CD8-positive, alpha-beta memory T cell (primary cell): ENCODE results near the gene PRPF40A. TPM values are rescaled to one million over a fixed set of nuclear protein-coding genes. Genes with fewer than 3 reads are reported as not detected.

Experiments
- CTCF ChIA-PET: fragments of 350-600 bp; sonication (Branson Sonifier 250); formaldehyde crosslinking; loops from one replicate; lab custom pipeline; 2021; ENCODE audit warnings: antibody characterized with exemption; lab: Charles Lee
- POLR2A ChIA-PET: fragments of 350-600 bp; sonication (Branson Sonifier 250); formaldehyde crosslinking; loops from one replicate; lab custom pipeline; 2021; ENCODE audit warnings: antibody characterized with exemption; lab: Charles Lee
- DNase-seq, 5 donors: peaks; one replicate each; pipeline versions ENCODE4 v3.0.0 to v3.0.0-alpha.2; 2020 to 2022; ENCODE audit warnings: mixed read lengths in 1 of 5
- H3K27ac ChIP-seq: one replicate; pipeline ENCODE4 v1.7.0; 2013; ENCODE audit warnings: low read depth, mild to moderate bottlenecking, low read length, moderate library complexity
- H3K27me3 ChIP-seq: 2 replicates; pipeline ENCODE4 v1.7.0; 2013; ENCODE audit warnings: low read length, mild to moderate bottlenecking; ENCODE audit not compliant: insufficient read depth, poor library complexity, severe bottlenecking
- H3K36me3 ChIP-seq: 2 replicates; pipeline ENCODE4 v1.7.0; 2013; ENCODE audit warnings: mild to moderate bottlenecking, low read length, moderate library complexity; ENCODE audit not compliant: insufficient read depth
- H3K4me1 ChIP-seq: 2 replicates; pipeline ENCODE4 v1.7.0; 2013; ENCODE audit warnings: mild to moderate bottlenecking, low read length, moderate library complexity; ENCODE audit not compliant: insufficient read depth
- H3K4me3 ChIP-seq: 2 replicates; pipeline ENCODE4 v1.7.0; 2013; ENCODE audit warnings: mild to moderate bottlenecking, low read length
- H3K9me3 ChIP-seq: 2 replicates; pipeline ENCODE4 v1.7.0; 2013; ENCODE audit warnings: mild to moderate bottlenecking, low read length
- H3K27ac Mint-ChIP-seq, 8 donors: one replicate each; pipeline ENCODE4 v1.8.0; 2020 to 2021; ENCODE audit warnings: mixed read lengths in 8 of 8, mild to moderate bottlenecking in 6 of 8, inconsistent platforms in 3 of 8, moderate library complexity in 3 of 8
- H3K27me3 Mint-ChIP-seq, 2 donors: one replicate each; pipeline ENCODE4 v1.8.0; 2020 to 2021; ENCODE audit warnings: mixed read lengths in 2 of 2, mild to moderate bottlenecking in 1 of 2, moderate library complexity in 1 of 2
- H3K36me3 Mint-ChIP-seq, 3 donors: one replicate each; pipeline ENCODE4 v1.8.0; 2020 to 2021; ENCODE audit warnings: mixed read lengths in 3 of 3, inconsistent platforms in 1 of 3, mild to moderate bottlenecking in 1 of 3
- H3K4me1 Mint-ChIP-seq, 3 donors: one replicate each; pipeline ENCODE4 v1.8.0; 2020 to 2021; ENCODE audit warnings: mixed read lengths in 3 of 3, inconsistent platforms in 1 of 3, mild to moderate bottlenecking in 1 of 3
- H3K4me3 Mint-ChIP-seq, 7 donors: one replicate each; pipeline ENCODE4 v1.8.0; 2020 to 2021; ENCODE audit warnings: mixed read lengths in 7 of 7, mild to moderate bottlenecking in 6 of 7, moderate library complexity in 4 of 7, inconsistent platforms in 2 of 7
- H3K9me3 Mint-ChIP-seq, 5 donors: one replicate each; pipeline ENCODE4 v1.8.0; 2020 to 2022; ENCODE audit warnings: mixed read lengths in 5 of 5, mild to moderate bottlenecking in 3 of 5, moderate library complexity in 2 of 5, inconsistent platforms in 1 of 5
- polyA plus RNA-seq: library from polyadenylated mRNA; unstranded; fragments of 300-500 nt; fragmentation: Illumina TruSeq; gene quantifications from one replicate; pipeline ENCODE4 v1.2.3, GENCODE V29; 2021
- total RNA-seq, 2 experiments: library from RNA; stranded (reverse); gene quantifications; one replicate each; pipeline ENCODE4 v1.2.3, GENCODE V29; 2021

The PRPF40A gene
- total and polyA plus RNA-seq, 3 experiments from 2014 or later, result 136 to 146 (median 138) TPM

DNA sequence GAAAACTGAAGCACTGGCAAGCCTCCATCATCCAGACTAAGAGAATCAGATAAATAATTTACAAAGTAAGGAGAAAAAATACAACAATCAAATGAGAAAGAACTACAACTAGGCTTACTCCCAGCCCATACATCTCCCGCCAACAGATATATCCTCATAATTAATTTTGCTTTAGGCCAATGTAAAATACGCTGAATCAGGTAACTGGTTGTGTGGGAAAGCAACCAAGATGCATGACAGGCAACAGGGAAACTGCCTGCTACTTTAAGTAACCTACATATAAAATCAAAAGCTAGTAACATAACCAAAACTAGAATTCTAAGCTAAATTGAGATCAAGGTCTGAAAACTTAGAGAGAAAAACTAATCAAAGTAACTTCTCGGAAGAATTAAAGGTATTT lies 21.5 kb downstream of the PRPF40A start:
- Histone ChIP-seq H3K36me3 (no peaks in the 10 kb centered on the region), H3K27me3 (no peaks in the 10 kb centered on the region), H3K4me3 (no peak overlapping the region), H3K27ac (no peak overlapping the region), H3K9me3 (no peaks in the 10 kb centered on the region), H3K4me1 (peaks cover 15% of the 10 kb centered on the region)
- ChIA-PET CTCF (no interaction called here), POLR2A (interaction anchor here (1.0 kb wide), 1 partner anchor 21 kb away, joined by 3 read pairs; the partner anchor contains the start of gene PRPF40A)
- no peaks in the 10 kb centered on the region for H3K9me3 Mint-ChIP-seq
- H3K27me3 Mint-ChIP-seq, result no peaks in the 10 kb centered on the region
- H3K27ac Mint-ChIP-seq, result peak overlapping the region in 1 of 8 donors; percentile 83
- H3K4me3 Mint-ChIP-seq, result peak overlapping the region in 1 of 7 donors; percentile 27
- peaks cover 0 to 34% (median 8%) of the 10 kb centered on the region in 3 donors for H3K36me3 Mint-ChIP-seq
- no peak for DNase-seq
- peaks cover 46 to 86% (median 79%) of the 10 kb centered on the region in 3 donors for H3K4me1 Mint-ChIP-seq

DNA sequence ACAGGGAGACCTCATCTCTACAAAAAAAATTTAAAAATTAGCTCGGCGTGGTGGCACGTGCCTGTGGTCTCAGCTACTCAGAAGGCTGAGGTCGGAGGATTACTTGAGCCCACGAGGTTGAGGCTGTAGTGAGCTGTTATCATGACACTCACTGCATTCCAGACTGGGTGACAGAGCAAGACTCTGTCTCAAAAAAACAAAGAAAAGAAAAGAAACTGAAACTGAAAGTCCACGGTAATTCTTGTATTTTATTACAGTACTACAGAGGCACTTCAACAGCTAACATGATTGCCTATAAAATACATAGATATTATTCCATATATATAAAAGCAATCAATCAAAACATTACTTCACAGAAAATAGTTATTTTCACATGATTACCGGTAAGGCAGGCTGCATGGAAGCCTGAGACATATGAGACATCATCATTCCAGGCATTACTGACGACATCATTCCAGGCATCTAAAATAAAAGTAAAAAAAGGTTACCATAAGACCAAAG lies 23.1 kb downstream of the PRPF40A start:
- Histone ChIP-seq H3K4me1 (peaks cover 15% of the 10 kb centered on the region), H3K27me3 (no peaks in the 10 kb centered on the region), H3K36me3 (no peaks in the 10 kb centered on the region), H3K4me3 (no peak overlapping the region), H3K9me3 (no peaks in the 10 kb centered on the region), H3K27ac (peak overlapping the region; percentile 49)
- DNase-seq, result peak; percentile 7 to 53 (median 10)
- CTCF ChIA-PET, result interaction anchor here (0.8 kb wide), 1 partner anchor 14 kb away, joined by 4 read pairs; no protein-coding TSS in a partner anchor
- peak overlapping the region; percentile 74 to 90 (median 87) for H3K4me3 Mint-ChIP-seq
- H3K27me3 Mint-ChIP-seq, result no peaks in the 10 kb centered on the region
- POLR2A ChIA-PET, result interaction anchor here (0.6 kb wide), 1 partner anchor 16 kb away, joined by 12 read pairs; no protein-coding TSS in a partner anchor
- no peaks in the 10 kb centered on the region for H3K9me3 Mint-ChIP-seq
- peaks cover 36 to 72% (median 67%) of the 10 kb centered on the region in 3 donors for H3K4me1 Mint-ChIP-seq
- H3K27ac Mint-ChIP-seq, result peak overlapping the region; percentile 83 to 97 (median 93)
- peaks cover 0 to 32% (median 8%) of the 10 kb centered on the region in 3 donors for H3K36me3 Mint-ChIP-seq

DNA sequence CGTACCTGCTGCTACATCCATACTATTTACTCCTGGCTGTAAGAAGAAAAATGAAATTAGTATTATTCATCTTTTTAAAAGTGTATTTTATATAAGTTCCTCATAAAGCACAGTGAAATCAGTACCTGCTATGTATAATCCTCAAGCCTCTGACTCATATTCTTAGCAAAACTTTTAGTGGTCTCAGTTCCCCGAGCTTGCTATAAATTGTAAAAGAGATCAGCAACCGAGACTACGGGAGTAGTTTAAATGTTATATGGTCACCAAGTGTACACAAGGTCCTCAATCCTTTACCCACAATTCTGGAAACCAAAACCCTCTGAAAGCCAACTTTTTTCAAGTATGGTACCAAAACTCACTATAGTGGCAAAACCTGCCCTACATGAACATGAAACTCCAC lies 24.2 kb downstream of the PRPF40A start:
- ChIA-PET POLR2A (no interaction called here), CTCF (no interaction called here)
- Histone ChIP-seq H3K9me3 (no peaks in the 10 kb centered on the region), H3K36me3 (no peaks in the 10 kb centered on the region), H3K27ac (no peak overlapping the region), H3K4me3 (no peak overlapping the region), H3K4me1 (peaks cover 15% of the 10 kb centered on the region), H3K27me3 (no peaks in the 10 kb centered on the region)
- no peak for DNase-seq
- no peaks in the 10 kb centered on the region for H3K9me3 Mint-ChIP-seq
- H3K27me3 Mint-ChIP-seq, result no peaks in the 10 kb centered on the region
- H3K4me3 Mint-ChIP-seq, result peak overlapping the region in 3 of 7 donors; percentile 13 to 36 (median 23)
- H3K27ac Mint-ChIP-seq, result peak overlapping the region in 7 of 8 donors; percentile 23 to 83 (median 53)
- H3K36me3 Mint-ChIP-seq, result peaks cover 0 to 42% (median 8%) of the 10 kb centered on the region in 3 donors
- H3K4me1 Mint-ChIP-seq, result peaks cover 32 to 67% (median 60%) of the 10 kb centered on the region in 3 donors

DNA sequence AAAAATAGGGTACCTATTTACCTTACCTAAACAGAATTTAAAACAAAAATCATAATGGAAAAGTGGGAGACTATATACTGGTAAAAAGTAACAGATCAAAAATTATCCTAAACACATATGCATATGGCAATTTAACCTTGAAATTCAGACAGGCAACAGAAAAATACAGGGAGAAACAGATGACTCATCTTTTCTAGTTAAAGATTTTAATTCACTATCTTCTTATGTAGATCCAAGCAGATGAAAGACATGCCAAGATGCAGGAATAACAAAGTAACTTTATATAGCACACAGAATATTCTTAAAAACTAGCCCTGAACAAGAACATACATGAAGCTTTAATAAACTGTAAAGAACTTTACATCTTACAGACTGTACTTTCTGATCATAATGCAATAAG lies 30.9 kb downstream of the PRPF40A start:
- H3K27me3 Mint-ChIP-seq, result no peaks in the 10 kb centered on the region
- peaks cover 0 to 43% (median 14%) of the 10 kb centered on the region in 3 donors for H3K36me3 Mint-ChIP-seq

DNA sequence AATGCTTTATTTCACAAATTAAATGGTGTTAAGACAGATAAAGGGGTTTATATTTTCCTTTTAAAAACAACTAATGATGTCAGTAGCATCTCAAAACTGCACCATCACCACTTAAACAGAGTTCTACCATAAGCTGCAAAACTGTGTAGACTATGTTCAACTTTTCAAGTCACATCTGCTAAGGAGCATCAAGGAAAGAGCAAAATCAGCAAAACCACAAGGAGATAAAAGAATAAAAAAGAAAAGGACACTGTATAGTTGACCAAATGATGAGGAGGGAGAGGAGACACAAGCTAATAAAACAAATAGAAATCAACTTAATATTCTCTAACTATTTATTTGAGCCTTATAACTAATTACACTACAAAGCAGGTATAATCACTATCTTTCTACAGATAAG lies 33.9 kb downstream of the PRPF40A start:
- ChIA-PET CTCF (no interaction called here), POLR2A (no interaction called here)
- peaks cover 17% of the 10 kb centered on the region for H3K36me3 ChIP-seq
- no peak overlapping the region for H3K4me3 ChIP-seq
- H3K27me3 ChIP-seq, result no peaks in the 10 kb centered on the region
- no peaks in the 10 kb centered on the region for H3K9me3 Mint-ChIP-seq
- no peak for DNase-seq
- H3K4me3 Mint-ChIP-seq, result no peak overlapping the region
- no peaks in the 10 kb centered on the region for H3K27me3 Mint-ChIP-seq
- peak overlapping the region in 2 of 8 donors; percentile 25 to 89 for H3K27ac Mint-ChIP-seq
- peaks cover 26 to 53% (median 48%) of the 10 kb centered on the region in 3 donors for H3K4me1 Mint-ChIP-seq
- H3K4me1 ChIP-seq, result no peaks in the 10 kb centered on the region
- H3K27ac ChIP-seq, result no peak overlapping the region
- H3K9me3 ChIP-seq, result no peaks in the 10 kb centered on the region
- H3K36me3 Mint-ChIP-seq, result peaks cover 7 to 53% (median 16%) of the 10 kb centered on the region in 3 donors

More for the DNA sequence above, 30.9 kb downstream of the PRPF40A start:
- ChIA-PET POLR2A (no interaction called here), CTCF (no interaction called here)
- DNase-seq, result no peak
- Histone ChIP-seq H3K4me1 (no peaks in the 10 kb centered on the region), H3K9me3 (no peaks in the 10 kb centered on the region), H3K36me3 (peaks cover 4% of the 10 kb centered on the region), H3K27me3 (no peaks in the 10 kb centered on the region), H3K4me3 (no peak overlapping the region), H3K27ac (no peak overlapping the region)
- Mint-ChIP-seq H3K4me1 (peaks cover 25 to 61% (median 57%) of the 10 kb centered on the region in 3 donors), H3K4me3 (no peak overlapping the region), H3K27ac (no peak overlapping the region), H3K9me3 (no peaks in the 10 kb centered on the region)

DNA sequence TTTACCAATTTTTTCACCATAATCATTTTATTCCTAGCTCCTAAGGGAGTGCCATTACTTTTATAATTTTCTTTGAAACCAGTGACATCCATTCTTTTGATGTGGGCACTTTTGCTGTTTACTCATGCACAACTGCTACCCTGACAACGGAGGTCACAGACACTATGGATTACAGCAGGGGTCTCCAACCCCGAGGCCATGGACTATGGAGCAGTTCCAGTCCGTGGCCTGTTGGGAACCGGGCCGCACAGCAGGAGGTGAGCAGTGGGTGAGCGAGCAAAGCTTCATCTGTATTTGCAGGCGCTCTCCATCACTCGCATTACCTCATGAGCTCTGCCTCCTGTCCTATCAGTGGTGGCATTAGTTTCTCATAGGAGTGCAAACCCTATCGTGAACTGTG lies 34.6 kb downstream of the PRPF40A start:
- no peak overlapping the region for H3K4me3 Mint-ChIP-seq
- H3K27ac Mint-ChIP-seq, result no peak overlapping the region
- no peaks in the 10 kb centered on the region for H3K27me3 ChIP-seq
- peaks cover 7 to 54% (median 16%) of the 10 kb centered on the region in 3 donors for H3K36me3 Mint-ChIP-seq
- DNase-seq, result no peak
- ChIA-PET POLR2A (no interaction called here), CTCF (interaction anchor here (0.8 kb wide), 1 partner anchor 8 kb away, joined by 3 read pairs; no protein-coding TSS in a partner anchor)
- H3K4me3 ChIP-seq, result no peak overlapping the region
- H3K9me3 Mint-ChIP-seq, result no peaks in the 10 kb centered on the region
- H3K4me1 Mint-ChIP-seq, result peaks cover 26 to 51% (median 48%) of the 10 kb centered on the region in 3 donors
- H3K36me3 ChIP-seq, result peaks cover 17% of the 10 kb centered on the region
- H3K27me3 Mint-ChIP-seq, result no peaks in the 10 kb centered on the region
- no peaks in the 10 kb centered on the region for H3K9me3 ChIP-seq
- no peaks in the 10 kb centered on the region for H3K4me1 ChIP-seq
- H3K27ac ChIP-seq, result no peak overlapping the region

DNA sequence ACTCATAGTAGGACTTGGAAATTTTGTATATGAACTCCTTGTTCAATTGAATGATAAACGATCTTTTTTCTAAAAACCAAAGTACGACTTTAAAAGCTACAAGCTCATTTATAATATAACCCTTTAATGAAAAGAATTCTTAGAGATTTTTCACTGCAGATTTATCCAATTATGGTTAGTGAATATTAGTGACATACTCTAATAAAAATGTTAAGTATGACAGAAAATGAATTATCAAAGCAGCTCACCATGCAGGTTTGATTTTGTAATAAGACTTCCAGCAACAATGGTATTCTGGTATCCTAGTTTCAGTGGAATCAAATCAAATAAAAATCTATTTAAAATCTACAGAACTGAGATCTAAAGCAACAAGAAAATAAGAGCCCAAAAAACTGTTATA lies 38.5 kb downstream of the PRPF40A start:
- no peaks in the 10 kb centered on the region for H3K27me3 Mint-ChIP-seq
- no peaks in the 10 kb centered on the region for H3K9me3 ChIP-seq
- no peaks in the 10 kb centered on the region for H3K9me3 Mint-ChIP-seq
- no peak overlapping the region for H3K27ac Mint-ChIP-seq
- H3K36me3 ChIP-seq, result peaks cover 40% of the 10 kb centered on the region
- H3K27me3 ChIP-seq, result no peaks in the 10 kb centered on the region
- no peak overlapping the region for H3K4me3 ChIP-seq
- peaks cover 11 to 18% (median 17%) of the 10 kb centered on the region in 3 donors for H3K4me1 Mint-ChIP-seq
- H3K27ac ChIP-seq, result no peak overlapping the region
- H3K36me3 Mint-ChIP-seq, result peaks cover 7 to 71% (median 11%) of the 10 kb centered on the region in 3 donors
- H3K4me3 Mint-ChIP-seq, result no peak overlapping the region
- H3K4me1 ChIP-seq, result no peaks in the 10 kb centered on the region
- CTCF ChIA-PET, result no interaction called here
- DNase-seq, result no peak
- POLR2A ChIA-PET, result no interaction called here

DNA sequence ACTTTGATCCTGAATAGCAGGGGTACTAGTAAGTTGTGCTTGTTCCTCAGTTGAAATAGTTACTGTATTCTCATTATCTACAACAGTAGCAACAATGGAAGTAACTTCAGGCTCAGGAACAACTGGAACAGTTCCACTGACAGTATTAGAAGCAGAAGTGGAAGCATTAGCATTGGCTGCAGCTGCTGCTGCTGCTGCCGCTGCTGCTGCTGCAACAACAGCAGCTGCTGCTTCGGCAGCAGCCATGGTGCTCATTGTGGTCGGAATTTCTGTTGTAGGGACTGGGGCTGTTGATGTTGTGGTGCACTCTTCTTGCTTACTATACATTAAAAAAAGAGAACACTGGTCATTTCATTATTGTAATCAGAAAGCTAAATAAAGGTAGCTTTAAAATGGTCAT lies 40.8 kb downstream of the PRPF40A start:
- no peaks in the 10 kb centered on the region for H3K9me3 ChIP-seq
- DNase-seq, result no peak
- Mint-ChIP-seq H3K4me1 (peaks cover under 1 to 2% (median under 1%) of the 10 kb centered on the region in 3 donors), H3K27me3 (no peaks in the 10 kb centered on the region), H3K27ac (no peak overlapping the region), H3K9me3 (no peaks in the 10 kb centered on the region), H3K4me3 (no peak overlapping the region), H3K36me3 (peaks cover 13 to 82% (median 13%) of the 10 kb centered on the region in 3 donors)
- H3K27me3 ChIP-seq, result no peaks in the 10 kb centered on the region
- H3K36me3 ChIP-seq, result peaks cover 49% of the 10 kb centered on the region
- POLR2A ChIA-PET, result no interaction called here
- CTCF ChIA-PET, result no interaction called here
- no peak overlapping the region for H3K27ac ChIP-seq
- no peak overlapping the region for H3K4me3 ChIP-seq
- H3K4me1 ChIP-seq, result no peaks in the 10 kb centered on the region
